ENCODE data around the gene NUDT14. TPM values are rescaled to one million over a fixed set of nuclear protein-coding genes. Genes with fewer than 3 reads are reported as not detected.

The NUDT14 gene
- total and polyA plus RNA-seq, 9 donors, result 0.68 to 22.5 (median 11.4) TPM

GRCh38 chr14:105204931-105205672, 24.0 kb upstream of the NUDT14 start:
- intact Hi-C loops (cut with DNase I), result loop anchor here (5.0 to 10.0 kb wide), 3 partner anchors 77 to 147 kb away; no protein-coding TSS in a partner anchor
- H3K4me3 ChIP-seq, result no peak overlapping the region
- peaks cover 8% of the 10 kb centered on the region for H3K4me1 ChIP-seq (ENCODE audit: insufficient read depth)
- no peaks in the 10 kb centered on the region for H3K36me3 ChIP-seq
- no peak overlapping the region for H3K27ac ChIP-seq
- no peaks in the 10 kb centered on the region for H3K27me3 ChIP-seq
- no peaks in the 10 kb centered on the region for H3K9me3 ChIP-seq
- WGBS, 3 donors, result 26 to 44% (median 32%) methylated on average over 18 to 21 of the region's 21 CpGs
- DNase-seq, result no peak
- no peak for TF ChIP-seq EP300 (IDR thresholded peaks at IDR 0.05)
- no peak for TF ChIP-seq CTCF (IDR thresholded peaks at IDR 0.05)
- no peak for TF ChIP-seq POLR2A (IDR thresholded peaks at IDR 0.05)

GRCh38 chr14:105204206-105204930, 23.3 kb upstream of the NUDT14 start:
- 33 to 50% (median 40%) methylated on average over 24 of the region's 24 CpGs for WGBS, 3 donors
- H3K27me3 ChIP-seq, result no peaks in the 10 kb centered on the region
- no peaks in the 10 kb centered on the region for H3K36me3 ChIP-seq
- no peaks in the 10 kb centered on the region for H3K9me3 ChIP-seq
- peaks cover 8% of the 10 kb centered on the region for H3K4me1 ChIP-seq (ENCODE audit: insufficient read depth)
- H3K27ac ChIP-seq, result no peak overlapping the region
- H3K4me3 ChIP-seq, result no peak overlapping the region
- intact Hi-C loops (cut with DNase I), result loop anchor here (5.0 to 10.0 kb wide), 3 partner anchors 78 to 148 kb away; no protein-coding TSS in a partner anchor
- no peak for DNase-seq
- TF ChIP-seq CTCF (IDR thresholded peaks at IDR 0.05) (no peak), POLR2A (IDR thresholded peaks at IDR 0.05) (no peak), EP300 (IDR thresholded peaks at IDR 0.05) (no peak)

- Histone ChIP-seq H3K27me3 (no peaks in the 10 kb centered on the region), H3K27ac (no peak overlapping the region), H3K36me3 (no peaks in the 10 kb centered on the region), H3K9me3 (no peaks in the 10 kb centered on the region), H3K4me3 (no peak overlapping the region), H3K4me1 (ENCODE audit: insufficient read depth) (peaks cover 8% of the 10 kb centered on the region)
- intact Hi-C loops (cut with DNase I), result loop anchor here (5.0 to 10.0 kb wide), 3 partner anchors 79 to 149 kb away; no protein-coding TSS in a partner anchor
- 55 to 68% (median 60%) methylated on average over 6 of the region's 6 CpGs for WGBS, 3 donors
- TF ChIP-seq EP300 (IDR thresholded peaks at IDR 0.05), result no peak
- TF ChIP-seq POLR2A (IDR thresholded peaks at IDR 0.05), result no peak
- TF ChIP-seq CTCF (IDR thresholded peaks at IDR 0.05), result no peak
- no peak for DNase-seq
Observed at GRCh38 chr14:105203701-105204100, 22.6 kb upstream of the NUDT14 start.

- TF ChIP-seq POLR2A (IDR thresholded peaks at IDR 0.05) (no peak), CTCF (IDR thresholded peaks at IDR 0.05) (peak; percentile 87 to 94 (median 89)), EP300 (IDR thresholded peaks at IDR 0.05) (no peak)
- DNase-seq, result peak; percentile 64 to 86 (median 79)
- no peak overlapping the region for H3K4me3 ChIP-seq
- no peaks in the 10 kb centered on the region for H3K36me3 ChIP-seq
- no peaks in the 10 kb centered on the region for H3K27me3 ChIP-seq
- intact Hi-C loops (cut with DNase I), result loop anchor here (5.0 to 10.0 kb wide), 3 partner anchors 79 to 149 kb away; no protein-coding TSS in a partner anchor
- WGBS, 3 donors, result 2 to 7% (median 2%) methylated on average over 18 of the region's 18 CpGs
- peaks cover 8% of the 10 kb centered on the region for H3K4me1 ChIP-seq (ENCODE audit: insufficient read depth)
- H3K9me3 ChIP-seq, result no peaks in the 10 kb centered on the region
- H3K27ac ChIP-seq, result no peak overlapping the region
Observed at GRCh38 chr14:105203057-105203531, 22.0 kb upstream of the NUDT14 start.

All from ovary (tissue), 9 donors.